Measurements from ENCODE around the gene C16orf89.

DNA sequence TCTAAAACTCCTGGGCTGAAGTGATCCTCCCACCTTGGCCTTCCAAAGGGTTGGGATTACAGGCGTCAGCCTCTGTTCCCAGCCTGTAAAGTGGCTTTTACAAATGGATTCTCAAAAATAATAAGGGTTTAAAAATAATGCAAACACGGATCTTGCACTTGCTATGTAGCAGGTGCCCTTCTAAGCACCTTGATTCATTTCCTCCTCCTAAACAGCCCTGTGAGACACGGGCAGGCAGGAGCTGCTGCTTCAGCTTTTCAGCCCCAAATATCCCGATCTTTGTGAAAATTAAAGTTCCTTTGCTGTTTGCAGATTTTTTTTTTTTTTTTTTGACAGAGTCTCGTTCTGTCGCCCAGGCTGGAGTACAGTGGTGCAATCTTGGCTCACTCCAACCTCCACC is 63.8 kb downstream of the C16orf89 start:
- TF ChIP-seq CTCF (optimal IDR thresholded peaks at IDR 0.05 in 1 of 3, IDR thresholded peaks at IDR 0.05 in 1 of 3, conservative IDR thresholded peaks at IDR 0.05 in 1 of 3; ENCODE audit: extremely low read depth in 1 of 3, insufficient read depth in 2 of 3, low read length in 3 of 3) (no peak), EZH2 (IDR thresholded peaks at IDR 0.05; ENCODE audit: low read length) (no peak)
